ENCODE measurements around the gene HMCN2.

GRCh38 chr9:130327070-130327780 is 61.7 kb downstream of the HMCN2 start:
- TF ChIP-seq CTCF (conservative IDR thresholded peaks at IDR 0.05; ENCODE audit: low read length), result peak; percentile 49
- no peak for TF ChIP-seq EZH2phosphoT487 (IDR thresholded peaks at IDR 0.05; ENCODE audit: borderline replicate concordance, low read depth, low read length)

All from OCI-LY7 (cell line).